Right renal pelvis (tissue), 4 donors: ENCODE results near the gene SERP2. TPM values are rescaled to one million over a fixed set of nuclear protein-coding genes. Genes with fewer than 3 reads are reported as not detected.

Source experiments
- DNase-seq, 4 donors: peaks; one replicate each; pipeline ENCODE4 v3.0.0-alpha.2; 2013; ENCODE audit warnings: low read depth in 4 of 4, low spot score in 3 of 4, missing footprints in 1 of 4
- polyA plus RNA-seq, 4 donors: library from polyadenylated mRNA; unstranded; fragments of 120-200 nt; gene quantifications; one replicate each; pipeline ENCODE4 v1.2.1, GENCODE V29; 2013; ENCODE audit not compliant: insufficient read length in 4 of 4

SERP2 gene
- polyA plus RNA-seq, 4 donors = 9.9 to 10.5 (median 10.2) TPM

DNA sequence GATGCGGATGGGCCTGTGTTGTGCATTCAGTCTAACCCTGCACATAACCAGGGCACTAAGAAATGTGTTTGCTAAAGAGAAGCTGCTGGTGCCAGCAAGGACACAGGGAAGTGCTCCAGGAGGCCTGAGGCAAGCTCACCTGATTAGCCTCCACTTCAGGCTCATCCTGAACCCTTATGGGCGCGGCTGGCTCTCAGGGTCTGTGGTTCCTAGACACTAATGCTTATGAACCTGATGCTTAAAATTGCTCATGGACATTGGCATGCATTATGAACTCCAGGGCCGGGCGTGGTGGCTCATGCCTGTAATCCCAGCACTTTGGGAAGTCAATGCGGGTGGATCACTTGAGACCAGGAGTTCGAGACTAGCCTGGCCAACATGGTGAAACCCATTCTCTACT lies 34.3 kb downstream of the SERP2 start:
- no peak for DNase-seq

GRCh38 chr13:44409595-44409994 lies 36.0 kb downstream of the SERP2 start:
- DNase-seq = no peak

DNA sequence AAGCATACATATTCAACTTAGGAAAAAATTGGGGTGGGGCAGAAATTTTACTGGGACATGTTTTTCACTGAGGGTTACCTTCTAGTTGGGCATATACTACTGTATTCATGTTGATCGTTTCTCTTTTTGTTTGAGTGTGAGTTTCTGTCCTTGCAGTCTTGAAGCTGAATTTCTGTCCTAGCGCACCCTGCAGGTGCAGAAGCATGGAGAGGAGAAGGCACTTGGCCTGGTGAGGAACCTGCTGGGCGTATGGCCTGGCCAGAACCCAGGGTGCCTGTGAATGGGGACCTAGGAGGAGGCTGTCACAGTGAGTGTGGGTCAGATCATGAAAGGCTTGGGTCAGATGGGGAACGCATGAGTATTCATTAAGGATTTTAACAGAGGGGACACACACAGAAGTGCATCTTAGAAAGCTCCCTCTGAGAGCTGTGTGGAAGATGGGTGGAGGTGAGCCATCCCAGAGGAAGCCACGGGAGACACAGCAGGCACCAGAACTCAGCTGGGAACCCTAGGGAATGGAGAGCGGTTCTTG lies 36.8 kb downstream of the SERP2 start:
- no peak for DNase-seq

DNA sequence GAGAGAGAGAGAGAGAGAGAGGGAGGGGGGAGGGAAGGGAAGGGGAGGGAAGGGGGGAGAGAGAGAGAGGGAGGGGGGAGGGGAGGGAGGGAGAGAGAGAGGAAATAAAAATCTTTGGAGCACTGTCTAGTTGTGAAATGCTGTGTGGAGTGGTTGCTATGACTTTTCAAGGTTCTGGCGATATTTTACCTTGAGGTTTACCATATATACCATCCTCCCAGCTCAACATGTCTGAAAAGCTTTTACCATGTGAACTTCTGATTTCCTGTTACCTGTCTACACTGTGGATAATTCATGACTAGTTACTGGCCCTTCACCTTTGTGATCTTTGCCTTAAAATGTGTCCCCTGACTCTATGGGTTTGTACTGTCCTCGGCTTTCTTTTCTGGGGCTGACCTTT lies 38.2 kb downstream of the SERP2 start:
- no peak for DNase-seq

GRCh38 chr13:44412346-44412935 lies 38.8 kb downstream of the SERP2 start:
- no peak for DNase-seq

DNA sequence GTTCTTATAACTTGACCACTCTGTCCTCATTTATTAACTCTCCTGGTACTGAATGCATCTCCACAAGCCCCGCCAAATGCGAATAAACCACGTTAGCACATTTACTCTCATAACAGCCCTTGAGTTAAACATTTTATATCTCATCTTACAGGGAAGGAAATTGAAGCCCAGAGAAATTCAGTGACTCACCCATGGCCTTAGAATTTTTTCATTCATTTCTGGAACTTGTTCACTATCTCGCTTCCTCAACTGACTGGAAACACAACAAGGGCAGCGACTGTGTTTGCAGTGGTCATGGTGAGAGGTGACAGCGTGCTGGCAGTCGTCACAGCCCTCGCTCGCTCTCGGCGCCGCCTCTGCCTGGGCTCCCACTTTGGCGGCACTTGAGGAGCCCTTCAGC lies 39.5 kb downstream of the SERP2 start:
- DNase-seq = no peak

DNA sequence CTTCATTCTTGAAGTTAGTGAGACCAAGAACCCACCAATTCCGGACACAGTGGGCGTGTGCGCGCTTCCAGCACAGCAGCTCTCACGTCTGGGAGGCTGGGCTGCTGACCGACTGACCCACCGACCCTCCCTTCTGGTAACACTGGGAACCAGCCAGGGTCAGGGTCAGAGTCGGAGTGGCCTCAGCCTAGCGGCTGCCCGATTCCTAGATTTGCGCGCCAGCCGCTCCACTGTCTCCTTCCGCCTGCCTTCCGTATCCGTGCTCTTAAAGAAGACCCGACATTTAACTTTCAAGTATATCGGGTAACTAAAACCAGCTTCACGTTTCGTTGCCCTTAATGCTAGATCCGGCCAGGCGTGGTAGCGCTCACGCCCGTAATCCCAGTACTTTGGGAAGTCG lies 41.1 kb downstream of the SERP2 start:
- DNase-seq = no peak

DNA sequence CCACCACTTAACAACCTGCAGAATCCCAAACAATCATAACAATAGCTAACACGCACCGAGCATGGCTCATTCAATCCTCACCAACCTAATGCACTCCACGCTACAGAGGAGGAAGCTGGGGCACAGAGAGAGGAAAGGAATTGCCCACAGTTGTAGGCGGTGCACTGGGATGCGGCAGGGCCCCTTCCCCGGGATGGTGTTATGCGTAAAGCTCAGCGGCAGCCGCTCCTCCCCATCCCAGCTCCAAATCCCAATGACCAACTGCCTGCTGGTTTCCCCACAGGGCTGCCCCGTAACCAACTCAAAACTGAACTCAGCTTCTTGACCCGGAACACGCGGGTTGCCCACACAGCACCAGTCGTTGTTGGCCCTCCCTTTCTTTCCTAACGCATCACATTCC lies 42.2 kb downstream of the SERP2 start:
- no peak for DNase-seq

DNA sequence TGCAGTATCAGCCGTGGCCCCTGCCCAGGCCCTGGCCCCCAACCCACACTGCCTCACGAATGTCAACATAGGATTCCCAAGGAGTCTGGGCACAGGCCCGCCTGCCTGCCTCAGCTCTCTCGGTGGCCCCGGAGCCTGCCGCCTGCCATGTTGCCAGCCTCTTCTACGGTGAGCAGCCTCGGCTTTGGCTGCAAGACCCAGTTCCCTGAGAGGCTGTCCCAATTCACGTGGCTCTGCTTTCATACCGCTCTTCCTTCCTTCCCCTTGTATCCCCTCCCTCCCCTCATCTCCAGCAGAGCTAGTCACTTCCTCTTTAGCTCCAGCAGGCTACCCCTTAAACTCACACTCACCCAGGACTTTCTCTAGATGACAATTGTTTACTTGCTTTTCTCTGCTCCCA lies 42.7 kb downstream of the SERP2 start:
- no peak for DNase-seq

- no peak for DNase-seq
Observed at GRCh38 chr13:44416744-44417143, 43.1 kb downstream of the SERP2 start.

GRCh38 chr13:44417446-44417845 lies 43.8 kb downstream of the SERP2 start:
- DNase-seq = no peak

GRCh38 chr13:44417876-44418275 lies 44.3 kb downstream of the SERP2 start:
- DNase-seq = no peak

DNA sequence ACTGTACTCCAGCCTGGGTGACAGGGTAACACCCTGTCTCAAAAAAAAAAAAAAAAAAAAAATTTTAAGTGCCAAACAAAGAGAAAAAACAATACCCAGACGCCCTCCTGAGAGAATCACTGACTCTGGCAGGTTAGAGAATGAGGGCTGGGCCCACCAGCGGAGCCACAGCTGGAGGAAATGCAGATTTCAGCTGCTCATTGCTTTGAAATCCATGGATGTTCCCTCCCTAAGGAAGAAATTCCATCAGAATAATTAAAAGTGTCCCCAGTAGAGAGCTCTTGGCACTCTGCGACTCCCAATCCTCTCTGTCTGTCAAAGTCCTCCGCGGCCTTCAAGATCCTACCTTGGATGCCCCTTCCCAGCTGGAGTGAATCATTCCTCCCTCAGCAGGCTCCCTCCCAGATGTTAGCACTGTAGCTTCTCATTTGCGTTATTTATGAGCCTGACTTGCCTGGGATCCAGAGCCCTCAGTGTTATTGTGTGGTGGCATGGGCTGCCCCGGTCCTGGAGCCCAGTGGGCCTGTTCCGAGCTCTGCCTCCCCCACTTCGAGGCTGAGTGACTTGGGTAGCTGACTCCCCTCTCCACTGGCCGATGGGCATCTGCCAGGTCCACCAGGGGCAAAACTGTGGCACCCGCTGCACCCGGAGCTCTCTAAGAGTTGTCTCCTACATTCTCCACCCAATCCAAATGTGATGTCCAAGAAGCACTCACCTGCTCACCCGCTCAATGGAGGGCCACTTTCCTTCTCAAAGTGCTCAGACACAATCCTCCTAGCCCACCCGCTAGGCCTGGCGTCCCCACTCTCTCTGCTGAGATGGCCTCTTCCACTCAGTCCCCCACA lies 47.0 kb downstream of the SERP2 start:
- DNase-seq = no peak

DNA sequence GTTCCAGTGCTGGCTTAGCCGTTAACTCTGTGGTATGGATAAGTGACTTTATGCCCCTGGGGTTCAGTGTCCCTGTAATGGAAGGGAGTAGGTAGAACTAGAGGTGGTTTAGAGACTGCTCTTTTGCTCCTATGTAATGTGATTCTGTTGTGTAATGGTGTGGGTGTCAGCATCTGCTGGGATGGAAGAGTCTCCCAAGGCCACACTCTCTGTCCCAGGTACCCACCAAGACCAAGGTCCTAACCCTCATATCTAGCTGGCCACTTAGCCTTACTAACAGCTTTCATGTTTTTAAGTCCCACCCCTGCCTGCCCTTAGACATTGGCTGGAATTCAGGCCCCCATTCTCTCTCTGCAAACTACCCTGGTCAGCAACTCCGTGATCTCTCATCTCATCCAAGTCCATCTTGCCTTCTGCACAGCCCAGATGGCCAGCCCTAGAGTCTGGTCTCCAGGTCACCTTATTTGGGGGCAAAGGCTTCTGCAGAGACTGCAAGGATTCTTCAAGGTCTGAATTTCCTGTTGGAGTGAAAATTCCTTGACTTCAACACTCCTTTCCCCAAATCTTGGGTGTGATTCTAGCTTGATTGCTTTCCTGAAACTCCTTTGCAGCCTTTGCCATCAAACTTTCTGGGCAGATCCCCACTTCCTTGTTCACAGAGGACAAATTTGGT lies 48.4 kb downstream of the SERP2 start:
- DNase-seq = no peak

- DNase-seq = no peak
Observed at GRCh38 chr13:44422755-44423643, 49.4 kb downstream of the SERP2 start.

- DNase-seq = no peak
Observed at GRCh38 chr13:44423824-44424223, 50.2 kb downstream of the SERP2 start.

- DNase-seq = no peak
Observed at GRCh38 chr13:44425041-44425814, 51.6 kb downstream of the SERP2 start.

DNA sequence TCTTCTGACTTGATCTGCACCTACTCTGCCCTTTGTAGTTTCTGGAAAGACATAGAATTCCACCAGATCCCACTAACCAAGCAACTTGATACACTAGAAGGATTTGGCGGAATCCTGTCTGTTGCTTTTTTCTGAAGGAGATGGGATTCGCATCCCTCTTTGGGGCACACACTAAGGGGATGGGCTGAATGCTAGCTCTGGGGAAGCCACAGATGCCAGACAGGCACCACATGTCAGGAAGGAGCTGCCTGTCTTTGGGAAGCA lies 52.1 kb downstream of the SERP2 start:
- no peak for DNase-seq

DNA sequence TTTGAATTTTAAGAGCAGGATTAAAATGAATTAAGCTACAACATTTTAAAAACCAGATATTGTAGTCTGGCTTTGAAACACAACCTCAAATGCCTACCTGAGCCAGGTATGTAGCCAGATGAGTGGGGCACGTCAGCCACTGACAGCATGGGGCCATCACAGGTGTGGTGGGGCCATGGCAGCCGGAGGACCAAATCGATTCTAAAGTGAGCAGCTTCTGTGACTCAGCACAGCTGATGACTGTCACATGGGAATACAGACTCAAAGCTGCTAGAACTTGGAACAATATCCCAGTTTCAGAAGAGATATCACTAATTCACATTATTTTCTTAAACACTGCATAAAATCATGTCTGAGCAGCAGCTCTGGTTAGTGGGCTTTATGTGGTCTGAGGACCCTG lies 52.8 kb downstream of the SERP2 start:
- no peak for DNase-seq

DNA sequence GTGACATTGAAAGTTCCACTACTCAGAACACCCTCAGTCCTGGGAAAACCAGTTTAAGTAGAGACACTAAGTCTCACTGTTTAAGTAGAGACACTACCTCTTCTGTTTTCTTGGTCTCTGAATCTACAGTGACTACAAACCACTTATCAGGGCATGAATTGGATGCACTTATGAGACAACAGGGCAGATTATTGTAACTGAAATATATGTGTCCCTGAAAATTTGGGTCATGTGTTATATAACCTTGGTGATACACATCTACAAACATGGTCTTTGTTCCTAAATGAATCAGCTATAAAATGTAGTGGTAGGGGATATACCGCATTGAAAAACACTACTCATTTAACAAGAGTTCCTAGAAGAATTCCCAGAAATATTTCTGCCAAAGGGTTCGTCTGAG lies 55.7 kb downstream of the SERP2 start:
- DNase-seq = no peak
